Trophoblast cell (in vitro differentiated cells and primary cell): ENCODE measurements around the gene SEMA4F.

Experiments used
- DNase-seq, 2 donors: peaks; one replicate each; pipeline ENCODE4 v3.0.0-alpha.2; 2016
- H2AFZ ChIP-seq: 2 replicates; pipeline ENCODE4 v1.6.1; 2013; ENCODE audit warnings: low read length, moderate library complexity, mild to moderate bottlenecking; ENCODE audit not compliant: insufficient read depth, poor library complexity
- H2AK5ac ChIP-seq: 2 replicates; pipeline ENCODE4 v1.6.1; 2013; ENCODE audit warnings: mild to moderate bottlenecking, low read length
- H2BK120ac ChIP-seq: 2 replicates; pipeline ENCODE4 v1.6.1; 2013; ENCODE audit warnings: low read length, mild to moderate bottlenecking, moderate library complexity; ENCODE audit not compliant: insufficient read depth, poor library complexity
- H2BK12ac ChIP-seq: 2 replicates; pipeline ENCODE4 v1.6.1; 2013; ENCODE audit warnings: mild to moderate bottlenecking, low read length, moderate library complexity
- H2BK5ac ChIP-seq: 2 replicates; pipeline ENCODE4 v1.6.1; 2013; ENCODE audit warnings: low read length, low read depth, moderate library complexity, mild to moderate bottlenecking; ENCODE audit not compliant: poor library complexity
- H3K14ac ChIP-seq: 2 replicates; pipeline ENCODE4 v1.6.1; 2013; ENCODE audit warnings: mild to moderate bottlenecking, low read length
- H3K18ac ChIP-seq: 2 replicates; pipeline ENCODE4 v1.6.1; 2013; ENCODE audit warnings: mild to moderate bottlenecking, low read length
- H3K23ac ChIP-seq: 2 replicates; pipeline ENCODE4 v1.6.1; 2013; ENCODE audit warnings: low read length
- H3K27ac ChIP-seq: 2 replicates; pipeline ENCODE4 v1.5.1; 2013; ENCODE audit warnings: low read depth, mild to moderate bottlenecking, inconsistent platforms, low read length, moderate library complexity
- H3K27me3 ChIP-seq: 2 replicates; pipeline ENCODE4 v1.6.1; 2013; ENCODE audit warnings: inconsistent platforms, mild to moderate bottlenecking, low read length, moderate library complexity; ENCODE audit not compliant: insufficient read depth
- H3K36me3 ChIP-seq, 2 experiments: 1 replicate in 1 of 2; 2 replicates in 1 of 2; pipeline ENCODE4 v1.6.1; 2013; ENCODE audit warnings: low read length in 2 of 2, mild to moderate bottlenecking in 2 of 2, moderate library complexity in 1 of 2; ENCODE audit not compliant: insufficient read depth in 2 of 2, control insufficient read depth in 1 of 2
- H3K4ac ChIP-seq: 2 replicates; pipeline ENCODE4 v1.6.1; 2013; ENCODE audit warnings: low read depth, mild to moderate bottlenecking, low read length, moderate library complexity
- H3K4me1 ChIP-seq, 2 experiments: 1 replicate in 1 of 2; 2 replicates in 1 of 2; pipeline ENCODE4 v1.6.1; 2013; ENCODE audit warnings: low read length in 2 of 2, mild to moderate bottlenecking in 2 of 2, moderate library complexity in 1 of 2; ENCODE audit not compliant: insufficient read depth in 2 of 2, control insufficient read depth in 1 of 2
- H3K4me2 ChIP-seq: 2 replicates; pipeline ENCODE4 v1.6.1; 2013; ENCODE audit warnings: inconsistent platforms, mild to moderate bottlenecking, low read length, moderate library complexity
- H3K4me3 ChIP-seq: 2 replicates; pipeline ENCODE4 v1.5.1; 2013; ENCODE audit warnings: mild to moderate bottlenecking, low read depth, low read length, inconsistent platforms
- H3K79me1 ChIP-seq: one replicate; pipeline ENCODE4 v1.6.1; 2013; ENCODE audit warnings: low read length
- H3K79me2 ChIP-seq: 2 replicates; pipeline ENCODE4 v1.6.1; 2013; ENCODE audit warnings: low read length, mild to moderate bottlenecking; ENCODE audit not compliant: control insufficient read depth, insufficient read depth, poor library complexity
- H3K9ac ChIP-seq: 2 replicates; pipeline ENCODE4 v1.6.1; 2013; ENCODE audit warnings: mild to moderate bottlenecking, low read length
- H3K9me3 ChIP-seq: 2 replicates; pipeline ENCODE4 v1.6.1; 2013; ENCODE audit warnings: low read depth, mild to moderate bottlenecking, control low read depth, inconsistent platforms, low read length; ENCODE audit not compliant: insufficient read depth
- H4K12ac ChIP-seq: 2 replicates; pipeline ENCODE4 v1.6.1; 2013; ENCODE audit warnings: low read depth, mild to moderate bottlenecking, low read length, moderate library complexity
- H4K8ac ChIP-seq: 2 replicates; pipeline ENCODE4 v1.6.1; 2013; ENCODE audit warnings: low read depth, mild to moderate bottlenecking, low read length, moderate library complexity
- H4K91ac ChIP-seq: one replicate; pipeline ENCODE4 v1.6.1; 2013; ENCODE audit warnings: low read depth, mild to moderate bottlenecking, low read length, moderate library complexity
- WGBS: extraction: QIAGEN DNeasy Blood & Tissue Kit; methylation state at CpG from one replicate; pipeline ENCODE4 v1.1.7; 2013; ENCODE audit warnings: missing lambda C conversion rate; ENCODE audit not compliant: insufficient read length, insufficient coverage; ENCODE audit errors: extremely low coverage; 5-methylcytosine and 5-hydroxymethylcytosine counted together

Gene SEMA4F

GRCh38 chr2:74706741-74707140 lies 52.7 kb downstream of the SEMA4F start:
- H2AFZ ChIP-seq = no peak overlapping the region
- no peak overlapping the region for H2BK120ac ChIP-seq
- H3K9ac ChIP-seq = no peak overlapping the region
- H3K79me2 ChIP-seq = no peaks in the 10 kb centered on the region
- no peaks in the 10 kb centered on the region for H3K36me3 ChIP-seq
- H3K79me1 ChIP-seq = no peaks in the 10 kb centered on the region
- no peak overlapping the region for H4K8ac ChIP-seq
- no peaks in the 10 kb centered on the region for H3K27me3 ChIP-seq
- no peak overlapping the region for H3K4me3 ChIP-seq
- no peak overlapping the region for H3K27ac ChIP-seq
- no peak overlapping the region for H3K4me2 ChIP-seq
- H2AK5ac ChIP-seq = no peak overlapping the region
- H2BK5ac ChIP-seq = no peak overlapping the region
- no peaks in the 10 kb centered on the region for H3K4me1 ChIP-seq
- no peak overlapping the region for H2BK12ac ChIP-seq
- H3K9me3 ChIP-seq = no peaks in the 10 kb centered on the region
- H4K12ac ChIP-seq = no peak overlapping the region
- no peak overlapping the region for H3K14ac ChIP-seq
- H3K4ac ChIP-seq = no peak overlapping the region
- no peak overlapping the region for H3K18ac ChIP-seq
- no peak overlapping the region for H3K23ac ChIP-seq
- H4K91ac ChIP-seq = no peak overlapping the region
- DNase-seq = no peak

GRCh38 chr2:74707837-74708236 lies 53.8 kb downstream of the SEMA4F start:
- no peak overlapping the region for H4K12ac ChIP-seq
- no peak overlapping the region for H2AFZ ChIP-seq
- no peaks in the 10 kb centered on the region for H3K79me2 ChIP-seq
- no peak for DNase-seq
- H3K79me1 ChIP-seq = no peaks in the 10 kb centered on the region
- no peak overlapping the region for H4K91ac ChIP-seq
- H3K27me3 ChIP-seq = no peaks in the 10 kb centered on the region
- H2AK5ac ChIP-seq = no peak overlapping the region
- no peak overlapping the region for H3K23ac ChIP-seq
- H2BK120ac ChIP-seq = no peak overlapping the region
- H3K9me3 ChIP-seq = peaks cover 2% of the 10 kb centered on the region
- no peak overlapping the region for H3K4me2 ChIP-seq
- H3K4me1 ChIP-seq = no peaks in the 10 kb centered on the region
- H3K4me3 ChIP-seq = no peak overlapping the region
- no peak overlapping the region for H2BK5ac ChIP-seq
- H3K36me3 ChIP-seq = no peaks in the 10 kb centered on the region
- H4K8ac ChIP-seq = no peak overlapping the region
- H3K4ac ChIP-seq = no peak overlapping the region
- no peak overlapping the region for H3K18ac ChIP-seq
- no peak overlapping the region for H3K27ac ChIP-seq
- H3K9ac ChIP-seq = no peak overlapping the region
- H3K14ac ChIP-seq = no peak overlapping the region
- no CpG with 5 or more reads among the region's 3 CpGs for WGBS
- H2BK12ac ChIP-seq = no peak overlapping the region

GRCh38 chr2:74708296-74708695 lies 54.2 kb downstream of the SEMA4F start:
- no peak overlapping the region for H3K23ac ChIP-seq
- H3K14ac ChIP-seq = no peak overlapping the region
- H4K12ac ChIP-seq = no peak overlapping the region
- H3K9me3 ChIP-seq = peaks cover 2% of the 10 kb centered on the region
- H2AFZ ChIP-seq = no peak overlapping the region
- no peak overlapping the region for H3K27ac ChIP-seq
- no peak for DNase-seq
- H3K4me3 ChIP-seq = no peak overlapping the region
- H3K4me2 ChIP-seq = no peak overlapping the region
- H3K4me1 ChIP-seq = no peaks in the 10 kb centered on the region
- no peak overlapping the region for H3K4ac ChIP-seq
- H2AK5ac ChIP-seq = no peak overlapping the region
- H3K9ac ChIP-seq = peak overlapping the region; percentile 2
- no peak overlapping the region for H2BK5ac ChIP-seq
- no peak overlapping the region for H4K8ac ChIP-seq
- H3K27me3 ChIP-seq = no peaks in the 10 kb centered on the region
- no peaks in the 10 kb centered on the region for H3K36me3 ChIP-seq
- no peak overlapping the region for H4K91ac ChIP-seq
- H2BK12ac ChIP-seq = no peak overlapping the region
- no peaks in the 10 kb centered on the region for H3K79me1 ChIP-seq
- H3K18ac ChIP-seq = no peak overlapping the region
- no peak overlapping the region for H2BK120ac ChIP-seq
- H3K79me2 ChIP-seq = no peaks in the 10 kb centered on the region

GRCh38 chr2:74708883-74709282 lies 54.8 kb downstream of the SEMA4F start:
- H3K4me3 ChIP-seq = no peak overlapping the region
- WGBS = no CpG with 5 or more reads among the region's 4 CpGs

More at GRCh38 chr2:74708883-74709282, 54.8 kb downstream of the SEMA4F start:
- H3K27me3 ChIP-seq = no peaks in the 10 kb centered on the region
- H3K14ac ChIP-seq = no peak overlapping the region
- H2AFZ ChIP-seq = no peak overlapping the region
- no peaks in the 10 kb centered on the region for H3K36me3 ChIP-seq
- H3K9ac ChIP-seq = no peak overlapping the region
- no peak overlapping the region for H2BK120ac ChIP-seq
- no peak overlapping the region for H2AK5ac ChIP-seq
- H2BK12ac ChIP-seq = no peak overlapping the region
- no peaks in the 10 kb centered on the region for H3K79me2 ChIP-seq
- H4K12ac ChIP-seq = no peak overlapping the region
- H3K18ac ChIP-seq = no peak overlapping the region
- peaks cover 2% of the 10 kb centered on the region for H3K9me3 ChIP-seq
- no peak overlapping the region for H4K91ac ChIP-seq
- H3K4ac ChIP-seq = no peak overlapping the region
- no peak overlapping the region for H3K23ac ChIP-seq
- DNase-seq = no peak
- H4K8ac ChIP-seq = no peak overlapping the region
- no peaks in the 10 kb centered on the region for H3K79me1 ChIP-seq
- no peak overlapping the region for H3K4me2 ChIP-seq
- H3K27ac ChIP-seq = no peak overlapping the region
- H3K4me1 ChIP-seq = no peaks in the 10 kb centered on the region
- H2BK5ac ChIP-seq = no peak overlapping the region
